Right lung (tissue), 5 donors: Measurements from ENCODE around the gene CAMKMT. TPM values are rescaled to one million over a fixed set of nuclear protein-coding genes. Genes with fewer than 3 reads are reported as not detected.

ENCODE experiments used
- DNase-seq, 2 donors: peaks; one replicate each; pipeline ENCODE4 v3.0.0-alpha.2; 2013
- polyA plus RNA-seq, 5 donors: library from polyadenylated mRNA; unstranded; fragments of 120-200 nt; gene quantifications; one replicate each; pipeline versions ENCODE4 v1.2.1 to v1.2.3, GENCODE V29; 2013; ENCODE audit warnings: inconsistent platforms in 1 of 5, low replicate concordance in 1 of 5; ENCODE audit not compliant: insufficient read length in 5 of 5, insufficient read depth in 1 of 5

The CAMKMT gene
- polyA plus RNA-seq, 5 donors: 9.1 to 14.9 (median 12.8) TPM

GRCh38 chr2:44688456-44689124 lies 326.8 kb downstream of the CAMKMT start:
- no peak for DNase-seq

DNA sequence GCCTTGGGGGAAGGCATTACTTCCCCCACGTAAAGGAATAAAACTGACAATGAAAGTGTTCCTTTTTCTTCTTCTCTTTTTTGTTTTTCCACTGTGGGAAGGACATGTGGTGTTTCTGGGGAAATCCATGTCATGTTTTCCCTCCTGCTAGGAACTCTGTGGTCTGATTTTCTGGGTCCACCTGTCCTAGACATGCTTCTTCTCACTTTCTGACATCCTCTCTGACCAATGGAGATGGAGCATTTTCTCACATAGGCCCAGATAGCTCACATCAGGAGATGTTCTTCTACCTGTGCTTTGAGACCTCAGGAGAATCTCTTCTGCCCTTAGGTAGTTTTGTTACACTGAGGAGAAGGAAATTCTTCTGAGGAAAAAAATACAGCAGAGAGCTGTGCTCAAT lies 327.8 kb downstream of the CAMKMT start:
- no peak for DNase-seq

DNA sequence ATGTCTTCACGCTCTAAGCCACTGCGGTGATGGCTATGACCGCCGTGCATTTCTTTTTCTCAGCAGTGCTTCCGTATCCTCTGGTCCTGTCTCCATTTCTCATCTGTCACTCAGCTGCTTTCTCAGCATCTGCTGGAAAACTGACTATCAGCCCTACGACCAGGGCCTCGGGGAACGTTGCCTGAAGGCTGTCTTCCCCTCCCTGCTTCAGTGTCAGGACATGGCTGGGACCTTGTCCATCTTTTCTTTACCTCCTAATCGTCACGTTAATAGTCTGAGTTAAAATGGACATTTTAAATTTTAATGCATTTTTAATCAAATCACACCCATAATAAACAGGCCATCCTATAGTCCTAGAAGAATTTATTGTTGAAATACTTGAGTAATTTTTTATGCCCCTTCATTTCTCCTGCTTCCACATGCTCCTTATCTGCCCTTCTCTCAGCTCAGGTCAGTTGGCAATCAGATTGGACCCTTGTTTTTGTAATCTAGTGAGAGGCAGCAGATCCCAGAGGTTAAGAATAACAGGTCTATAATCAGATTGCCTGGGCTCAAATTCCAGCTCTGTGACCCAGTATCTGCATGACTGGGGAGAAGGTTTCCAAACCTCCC lies 329.5 kb downstream of the CAMKMT start:
- DNase-seq: no peak

DNA sequence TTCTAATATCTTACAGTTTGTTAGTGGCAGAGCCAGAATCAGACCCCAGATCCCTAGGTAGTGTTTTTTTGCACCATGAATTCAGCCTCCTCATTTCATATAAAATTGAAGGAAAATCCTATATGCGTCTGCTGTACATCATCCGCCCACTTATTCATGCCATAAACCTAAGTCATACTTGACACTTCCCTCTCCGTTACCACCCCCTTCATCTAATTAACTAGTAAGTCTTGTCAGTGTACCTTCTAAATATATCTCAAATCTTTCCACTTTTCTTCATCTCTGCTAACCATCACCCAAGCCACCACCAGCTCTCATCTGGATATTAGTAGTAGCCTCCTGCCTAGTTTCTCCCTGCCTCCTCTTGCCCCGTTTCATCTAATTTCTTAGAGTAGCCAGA lies 331.1 kb downstream of the CAMKMT start:
- no peak for DNase-seq

DNA sequence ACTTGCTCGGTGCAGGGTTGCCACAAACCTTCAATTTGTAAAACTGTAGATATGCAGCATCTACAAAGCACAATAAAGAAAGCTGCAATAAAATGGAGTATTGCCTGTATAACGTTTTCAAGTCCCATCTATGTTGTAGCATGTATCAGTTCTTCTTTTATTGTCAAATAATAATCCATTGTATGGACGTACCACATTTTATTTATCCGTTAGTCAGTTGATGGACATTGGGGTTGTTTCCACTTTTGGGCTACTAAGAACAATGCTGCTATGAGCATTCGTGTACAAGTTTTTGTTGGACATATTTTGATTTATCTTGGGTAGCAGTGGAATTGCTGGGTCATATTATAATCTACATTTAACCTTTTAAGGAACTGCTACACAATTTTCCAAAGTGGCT lies 339.1 kb downstream of the CAMKMT start:
- DNase-seq: no peak

DNA sequence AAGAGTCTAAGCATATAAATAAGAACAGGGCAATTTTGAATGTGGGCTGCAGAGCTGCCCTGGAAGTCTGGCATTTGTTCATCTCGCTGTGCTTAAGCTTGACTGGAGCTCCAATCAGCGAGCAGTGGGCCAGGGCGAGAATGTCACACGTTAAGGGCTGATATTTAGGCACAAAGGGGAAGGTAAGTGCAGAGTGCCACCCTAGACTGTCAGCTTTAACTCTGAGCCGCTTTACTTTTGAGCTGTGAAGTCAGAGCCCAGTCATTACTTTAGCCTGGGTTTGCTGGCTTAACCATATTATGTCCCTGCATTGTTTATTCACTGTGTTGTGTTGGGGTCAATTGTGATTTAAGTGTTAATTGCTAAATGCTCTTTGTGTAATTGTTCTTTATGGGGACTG lies 343.6 kb downstream of the CAMKMT start:
- DNase-seq: no peak

- DNase-seq: no peak
These were observed 344.2 kb downstream of the CAMKMT start for GRCh38 chr2:44705876-44706480.

DNA sequence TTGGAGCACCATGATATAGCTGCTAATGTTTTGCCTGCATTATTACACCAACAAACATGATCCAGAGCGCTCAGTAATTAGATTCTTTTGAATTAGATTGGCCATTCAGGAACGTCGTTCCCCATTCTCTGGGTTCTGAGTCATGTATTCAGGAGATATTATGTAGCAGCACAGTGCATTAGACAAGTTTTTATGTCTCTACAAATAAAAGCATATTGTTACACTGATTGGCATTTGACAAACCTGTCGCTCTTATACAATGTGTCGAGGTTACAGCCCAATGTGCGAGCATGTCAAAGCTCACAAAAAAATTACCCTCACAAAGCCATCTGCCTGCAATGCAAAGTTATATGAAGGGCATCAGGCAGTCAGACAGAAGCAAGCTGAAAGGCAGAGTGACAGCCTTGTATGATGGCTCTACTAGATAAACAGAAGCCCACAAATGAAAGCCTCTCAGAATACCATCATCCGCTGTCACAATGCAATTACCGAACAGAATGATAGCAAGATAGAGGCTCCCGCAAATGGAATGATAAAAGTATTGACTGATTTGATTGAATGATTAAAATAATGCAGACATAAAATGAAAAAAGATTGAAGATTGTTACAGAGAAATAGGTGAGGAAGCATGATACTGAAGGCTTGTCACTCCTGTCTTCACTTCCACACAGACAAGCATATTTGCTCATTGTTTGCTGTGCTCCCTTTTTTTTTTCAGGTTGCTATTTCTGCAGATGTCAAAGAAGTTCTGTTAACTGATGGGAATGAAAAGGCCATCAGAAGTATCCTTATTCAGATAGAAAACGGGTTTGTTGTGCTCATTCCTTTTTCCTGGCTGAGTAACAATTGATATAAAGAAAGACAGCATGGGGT lies 345.2 kb downstream of the CAMKMT start:
- no peak for DNase-seq

- no peak for DNase-seq
These were observed 346.4 kb downstream of the CAMKMT start for GRCh38 chr2:44707945-44708660.

GRCh38 chr2:44708661-44709000 lies 346.9 kb downstream of the CAMKMT start:
- no peak for DNase-seq

DNA sequence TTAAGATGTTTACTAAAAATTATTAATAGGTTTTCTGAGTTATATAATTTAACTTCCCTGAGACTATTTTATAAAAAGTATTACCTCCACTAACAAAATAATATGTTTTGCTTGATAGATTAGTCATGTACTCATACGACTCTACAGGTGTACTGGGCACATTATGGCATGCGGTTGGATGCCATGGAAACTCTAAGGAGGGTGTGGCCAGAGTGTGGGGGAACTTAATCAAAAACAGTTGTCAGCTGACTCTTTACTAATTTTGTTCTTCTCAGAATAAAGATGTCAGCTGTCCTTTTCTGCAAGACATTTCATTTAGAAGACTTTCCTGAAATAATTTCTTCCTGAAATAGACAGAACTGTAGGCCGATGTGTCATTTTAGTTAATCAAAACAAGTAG lies 351.4 kb downstream of the CAMKMT start:
- no peak for DNase-seq

- DNase-seq: no peak
These were observed 353.9 kb downstream of the CAMKMT start for GRCh38 chr2:44715671-44716081.

- no peak for DNase-seq
These were observed 354.4 kb downstream of the CAMKMT start for GRCh38 chr2:44716131-44716530.

DNA sequence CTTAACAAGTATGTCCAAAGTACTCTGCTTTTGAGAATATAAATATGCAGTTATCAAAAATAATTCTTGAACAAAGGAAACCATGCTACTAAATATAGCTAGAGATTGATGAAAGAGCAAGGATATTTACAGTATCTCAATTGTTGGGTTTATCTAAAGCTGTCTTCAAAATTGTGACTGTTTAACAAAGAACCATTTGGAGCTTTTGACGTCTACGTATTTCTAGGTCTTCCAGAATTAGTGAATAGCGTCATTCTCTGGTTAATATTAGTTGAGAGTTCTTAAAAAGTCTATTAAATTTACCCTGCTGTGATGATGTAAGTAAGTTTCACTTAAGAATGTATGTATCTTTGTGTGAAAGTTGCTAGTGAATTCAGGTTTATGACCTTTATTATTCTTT lies 356.7 kb downstream of the CAMKMT start:
- DNase-seq: no peak

DNA sequence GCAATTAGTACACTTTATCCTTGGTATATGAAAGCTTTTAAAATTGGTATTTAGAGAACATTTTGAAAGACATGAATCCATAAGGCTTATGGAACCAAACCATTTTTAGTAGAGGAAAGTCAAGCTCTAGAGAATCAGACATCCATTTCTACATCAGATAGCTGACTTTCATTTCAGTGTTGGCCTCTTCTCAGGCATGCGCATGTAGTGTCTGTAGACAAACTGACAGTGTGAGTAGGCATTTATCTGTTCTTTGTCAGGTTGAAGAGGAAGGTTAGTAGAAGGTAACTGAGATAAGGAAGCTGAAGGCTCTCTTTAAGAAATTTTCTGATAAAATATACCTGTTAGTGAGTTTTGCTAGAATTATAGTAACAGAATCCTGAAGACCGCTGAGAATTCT lies 357.8 kb downstream of the CAMKMT start:
- DNase-seq: no peak

DNA sequence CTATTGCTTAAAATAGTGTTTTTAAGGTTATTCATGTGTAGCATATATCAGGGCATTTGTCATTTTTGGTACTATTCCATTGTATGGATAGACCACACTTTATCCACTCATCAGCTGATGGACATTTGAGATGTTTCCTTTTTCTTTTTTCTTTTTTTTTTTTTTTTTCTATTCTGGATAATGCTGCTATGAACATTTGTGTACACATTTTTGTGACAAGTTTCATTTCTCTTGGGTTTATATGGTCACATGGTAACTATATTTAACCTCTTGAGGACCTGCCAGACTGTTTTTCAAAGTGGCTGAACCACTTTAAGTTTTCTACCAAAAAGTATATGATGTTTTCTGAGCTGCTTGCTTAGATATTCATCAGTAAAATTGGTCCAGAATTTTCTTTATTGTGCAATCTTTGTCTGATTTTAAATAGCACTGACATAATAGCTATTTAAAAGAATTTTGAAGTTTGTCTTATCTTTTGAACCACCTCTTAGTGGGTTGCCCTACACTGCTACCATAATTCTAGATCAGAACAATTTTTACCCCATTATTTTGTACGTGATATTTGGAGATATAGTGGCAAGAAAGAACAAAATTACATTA lies 360.4 kb downstream of the CAMKMT start:
- DNase-seq: no peak

DNA sequence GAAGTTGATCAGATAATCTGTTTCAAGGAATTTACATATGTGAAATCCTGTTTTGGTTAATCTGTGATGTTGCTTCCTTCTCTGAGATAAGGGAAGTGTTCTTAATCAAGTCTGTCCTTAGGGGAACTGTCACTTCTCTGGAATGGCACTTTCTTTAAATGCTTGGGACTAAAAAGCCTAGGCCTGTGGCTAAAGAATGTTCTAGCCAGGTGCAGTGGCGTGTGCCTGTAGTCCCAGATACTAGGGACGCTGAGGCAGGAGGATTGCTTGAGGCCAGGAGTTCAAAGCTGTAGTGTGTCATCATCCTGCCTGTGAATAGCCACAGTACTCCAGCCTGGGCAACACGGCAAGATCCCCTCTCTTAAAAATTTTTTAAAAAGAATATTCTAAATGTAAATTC lies 362.2 kb downstream of the CAMKMT start:
- DNase-seq: no peak

GRCh38 chr2:44730593-44730992 lies 368.8 kb downstream of the CAMKMT start:
- DNase-seq: no peak

- no peak for DNase-seq
These were observed 369.8 kb downstream of the CAMKMT start for GRCh38 chr2:44731505-44731904.

GRCh38 chr2:44736270-44736942 lies 374.7 kb downstream of the CAMKMT start:
- DNase-seq: no peak

DNA sequence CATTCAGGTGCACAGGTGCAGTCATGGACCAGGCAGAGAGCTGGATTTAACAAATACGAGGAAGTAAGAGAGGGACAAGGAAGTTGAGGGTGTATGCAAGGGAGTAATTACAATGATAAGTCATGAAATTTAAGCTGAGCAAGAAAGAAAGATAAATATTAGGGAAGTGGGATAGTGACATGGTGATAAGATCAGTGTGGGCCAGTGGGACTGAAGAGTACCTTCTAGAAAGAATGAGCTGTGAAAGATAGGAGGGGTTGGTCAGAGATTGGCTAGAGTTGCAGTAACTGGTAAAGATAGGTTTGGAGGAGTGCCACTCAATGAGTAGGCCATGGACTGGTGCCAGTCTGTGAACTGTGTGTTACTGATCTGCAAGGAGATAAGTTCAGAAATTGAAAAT lies 378.9 kb downstream of the CAMKMT start:
- DNase-seq: peak in 1 of 2 donors; percentile 15
